ENCODE results near the gene RIT2.

DNA sequence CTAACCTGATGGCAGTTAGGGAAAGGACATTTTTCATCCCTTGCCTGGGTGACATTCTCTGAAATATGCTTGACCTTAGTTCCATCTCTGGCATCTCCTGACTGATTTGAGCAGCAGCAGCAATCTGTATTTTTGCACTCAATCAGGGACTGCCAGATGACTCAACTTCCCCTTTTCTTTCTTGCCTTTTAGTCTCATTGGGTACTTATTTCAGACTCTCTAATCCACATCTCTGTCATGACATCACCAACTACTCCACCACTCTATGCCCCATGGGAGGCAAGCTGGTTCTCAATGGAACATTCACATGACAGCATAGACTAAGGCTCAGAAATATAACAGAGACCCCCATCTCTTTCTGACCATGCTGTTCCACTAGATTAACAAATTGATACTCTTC, 254.2 kb downstream of the RIT2 start:
- no peak for TF ChIP-seq POLR2AphosphoS5 (IDR thresholded peaks at IDR 0.05; ENCODE audit: low read depth, low read length)
- no peak for TF ChIP-seq TAF1 (IDR thresholded peaks at IDR 0.05; ENCODE audit: low read depth, low read length)
- TF ChIP-seq POLR2A (IDR thresholded peaks at IDR 0.05; ENCODE audit: low read depth, low read length), result no peak

Measured in GM12891 (cell line).